ENCODE measurements around the gene CIPC. TPM values are rescaled to one million over a fixed set of nuclear protein-coding genes. Genes with fewer than 3 reads are reported as not detected.

CIPC gene
- total and polyA plus RNA-seq, 5 donors: 28.1 to 73.1 (median 64.4) TPM

DNA sequence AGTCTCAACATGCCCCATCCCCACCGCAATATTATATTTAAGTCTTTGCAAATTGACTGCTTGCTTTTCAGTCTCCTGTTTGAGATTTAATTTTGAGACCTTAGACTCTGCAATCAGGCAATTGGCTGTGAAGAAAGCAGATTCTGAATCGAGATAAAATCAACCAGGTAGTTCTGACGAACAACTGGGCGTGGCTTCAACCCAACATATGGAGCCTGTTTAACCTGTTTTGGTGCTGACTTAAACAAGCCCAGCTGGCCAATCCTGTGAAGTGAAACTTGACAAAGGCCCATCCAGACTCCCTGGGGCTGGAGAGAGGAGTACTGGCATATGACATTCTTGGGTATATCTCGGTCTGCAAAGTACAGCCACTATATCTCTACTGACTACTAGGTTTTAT lies 9.8 kb upstream of the CIPC start:
- DNase-seq (no peak), ATAC-seq (no peak)
- H3K4me3 ChIP-seq (ENCODE audit: low read length): no peak overlapping the region
- H3K9me3 ChIP-seq (ENCODE audit: control insufficient read depth, low read length): peaks cover 2% of the 10 kb centered on the region
- intact Hi-C loops (cut with DNase I): no loop called here
- 69% methylated on average over 5 of the region's 5 CpGs for WGBS
- H3K27ac ChIP-seq (ENCODE audit: low read length): no peak overlapping the region
- H3K27me3 ChIP-seq (ENCODE audit: control insufficient read depth, insufficient read depth): no peaks in the 10 kb centered on the region
- H3K4me1 ChIP-seq (ENCODE audit: control insufficient read depth, insufficient read depth, low read length): no peaks in the 10 kb centered on the region

DNA sequence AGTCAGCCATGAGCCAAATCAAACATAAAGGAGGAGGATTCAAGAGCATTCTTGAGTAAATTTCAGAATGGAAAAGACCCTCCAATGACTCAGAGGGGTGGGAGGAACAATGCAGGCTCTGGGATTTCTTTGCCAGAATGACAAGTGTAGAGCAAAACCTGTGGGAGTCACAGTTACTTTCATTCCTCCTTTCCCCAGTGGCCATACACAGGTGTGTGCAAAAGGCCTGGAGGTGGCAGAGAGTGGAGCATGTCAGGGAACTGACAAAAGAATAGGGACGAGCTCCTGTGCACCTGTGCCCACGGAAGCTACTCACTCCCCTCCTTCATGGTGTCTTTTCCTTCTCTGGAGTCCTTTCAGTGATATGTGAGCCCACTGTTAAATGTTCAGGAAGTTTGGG lies 9.4 kb upstream of the CIPC start:
- peaks cover 2% of the 10 kb centered on the region for H3K9me3 ChIP-seq (ENCODE audit: control insufficient read depth, low read length)
- ATAC-seq (no peak), DNase-seq (no peak)
- intact Hi-C loops (cut with DNase I): no loop called here
- no peak overlapping the region for H3K4me3 ChIP-seq (ENCODE audit: low read length)
- 87% methylated on average over 2 of the region's 2 CpGs for WGBS
- H3K27me3 ChIP-seq (ENCODE audit: control insufficient read depth, insufficient read depth): no peaks in the 10 kb centered on the region
- H3K4me1 ChIP-seq (ENCODE audit: control insufficient read depth, insufficient read depth, low read length): no peaks in the 10 kb centered on the region
- no peak overlapping the region for H3K27ac ChIP-seq (ENCODE audit: low read length)

DNA sequence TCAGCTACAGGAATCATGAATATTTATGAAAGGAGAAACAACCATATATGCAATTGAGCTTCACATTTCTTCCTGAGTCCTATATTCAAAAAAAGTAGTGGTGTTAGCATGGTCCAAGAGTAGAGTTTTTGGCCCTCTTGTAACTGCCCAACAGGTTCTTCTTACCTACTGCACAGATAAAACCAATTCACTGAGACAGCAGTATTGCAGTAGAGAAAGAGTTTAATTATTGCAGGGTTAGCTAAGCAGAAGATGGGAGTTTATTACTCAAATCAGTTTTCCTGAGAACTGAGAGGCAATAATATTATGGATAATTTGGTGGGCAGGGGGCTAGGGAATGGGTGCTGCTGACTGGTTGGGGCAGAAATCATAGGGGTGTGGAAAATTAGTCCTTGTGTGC lies 6.5 kb upstream of the CIPC start:
- H3K27ac ChIP-seq (ENCODE audit: low read length): no peak overlapping the region
- no peak overlapping the region for H3K4me3 ChIP-seq (ENCODE audit: low read length)
- peaks cover 2% of the 10 kb centered on the region for H3K9me3 ChIP-seq (ENCODE audit: control insufficient read depth, low read length)
- H3K27me3 ChIP-seq (ENCODE audit: control insufficient read depth, insufficient read depth): no peaks in the 10 kb centered on the region
- DNase-seq (no peak), ATAC-seq (no peak)
- peaks cover under 1% of the 10 kb centered on the region for H3K4me1 ChIP-seq (ENCODE audit: control insufficient read depth, insufficient read depth, low read length)
- intact Hi-C loops (cut with DNase I): no loop called here

DNA sequence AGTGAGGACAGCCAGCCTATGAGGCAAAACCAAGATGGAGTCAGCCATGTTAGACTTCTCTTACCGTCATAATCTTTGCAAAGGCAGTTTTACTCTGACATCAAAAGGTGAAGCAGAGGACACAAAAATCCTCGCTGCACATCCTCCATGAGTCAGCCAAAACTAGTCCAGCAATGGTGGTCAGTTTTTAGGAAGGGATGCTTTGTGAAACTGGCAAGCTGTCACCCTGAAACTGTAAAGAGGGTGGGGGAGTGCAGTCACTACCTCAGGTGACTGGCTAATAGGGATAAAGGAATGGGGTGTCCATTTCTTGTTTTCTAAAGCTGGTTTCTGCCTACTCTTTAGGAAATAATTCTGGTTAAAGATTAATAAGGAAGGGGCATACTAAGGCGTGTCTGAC lies 5.4 kb upstream of the CIPC start:
- ATAC-seq (no peak), DNase-seq (no peak)
- no peak overlapping the region for H3K4me3 ChIP-seq (ENCODE audit: low read length)
- H3K9me3 ChIP-seq (ENCODE audit: control insufficient read depth, low read length): peaks cover 2% of the 10 kb centered on the region
- H3K27ac ChIP-seq (ENCODE audit: low read length): no peak overlapping the region
- 87% methylated on average over 3 of the region's 3 CpGs for WGBS
- intact Hi-C loops (cut with DNase I): no loop called here
- H3K27me3 ChIP-seq (ENCODE audit: control insufficient read depth, insufficient read depth): no peaks in the 10 kb centered on the region
- H3K4me1 ChIP-seq (ENCODE audit: control insufficient read depth, insufficient read depth, low read length): peaks cover 3% of the 10 kb centered on the region

DNA sequence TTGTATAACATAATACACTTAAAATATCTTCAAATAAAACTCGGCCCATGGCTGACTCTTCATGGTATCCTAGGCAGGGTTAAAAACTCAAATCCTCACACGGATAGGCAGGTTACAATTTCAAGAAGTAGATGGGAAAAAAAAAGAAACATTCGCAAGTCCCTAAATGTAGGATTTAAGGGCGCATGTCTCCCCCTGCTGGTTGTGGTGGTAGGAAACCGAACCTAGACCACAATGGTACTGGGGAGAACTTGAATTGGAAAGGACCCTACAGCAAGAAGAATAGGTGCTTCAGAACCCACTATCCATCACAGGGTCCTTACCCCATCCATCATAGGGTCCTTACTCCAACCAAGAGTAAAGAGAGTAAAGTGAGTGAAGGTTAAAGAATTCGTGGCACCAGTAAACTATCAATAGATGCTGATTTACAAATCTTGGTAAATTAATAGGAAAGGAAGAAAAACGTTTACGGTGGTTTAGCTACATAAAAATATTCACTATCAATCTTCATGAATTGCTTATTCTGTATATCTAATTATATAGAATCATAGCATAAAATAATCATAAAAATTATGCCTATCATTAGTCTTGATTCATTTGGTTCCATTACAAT lies 3.3 kb upstream of the CIPC start:
- H3K27ac ChIP-seq (ENCODE audit: low read length): no peak overlapping the region
- 24% methylated on average over 8 of the region's 8 CpGs for WGBS
- H3K27me3 ChIP-seq (ENCODE audit: control insufficient read depth, insufficient read depth): no peaks in the 10 kb centered on the region
- peaks cover 2% of the 10 kb centered on the region for H3K9me3 ChIP-seq (ENCODE audit: control insufficient read depth, low read length)
- intact Hi-C loops (cut with DNase I): no loop called here
- no peak overlapping the region for H3K4me3 ChIP-seq (ENCODE audit: low read length)
- ATAC-seq: no peak
- peaks cover 5% of the 10 kb centered on the region for H3K4me1 ChIP-seq (ENCODE audit: control insufficient read depth, insufficient read depth, low read length)
- peak; percentile 81 to 91 (median 85) for DNase-seq

GRCh38 chr14:77097006-77097699 lies 905 bp upstream of the CIPC start:
- Histone ChIP-seq H3K27ac (ENCODE audit: low read length) (peak overlapping the region; percentile 95), H3K4me1 (ENCODE audit: control insufficient read depth, insufficient read depth, low read length) (peaks cover 5% of the 10 kb centered on the region), H3K27me3 (ENCODE audit: control insufficient read depth, insufficient read depth) (no peaks in the 10 kb centered on the region), H3K9me3 (ENCODE audit: control insufficient read depth, low read length) (no peaks in the 10 kb centered on the region), H3K4me3 (ENCODE audit: low read length) (peak overlapping the region; percentile 45)
- WGBS: 3% methylated on average over 20 of the region's 20 CpGs
- ATAC-seq (peak in 1 of 2 donors; percentile 0), DNase-seq (no peak)
- intact Hi-C loops (cut with DNase I): no loop called here

DNA sequence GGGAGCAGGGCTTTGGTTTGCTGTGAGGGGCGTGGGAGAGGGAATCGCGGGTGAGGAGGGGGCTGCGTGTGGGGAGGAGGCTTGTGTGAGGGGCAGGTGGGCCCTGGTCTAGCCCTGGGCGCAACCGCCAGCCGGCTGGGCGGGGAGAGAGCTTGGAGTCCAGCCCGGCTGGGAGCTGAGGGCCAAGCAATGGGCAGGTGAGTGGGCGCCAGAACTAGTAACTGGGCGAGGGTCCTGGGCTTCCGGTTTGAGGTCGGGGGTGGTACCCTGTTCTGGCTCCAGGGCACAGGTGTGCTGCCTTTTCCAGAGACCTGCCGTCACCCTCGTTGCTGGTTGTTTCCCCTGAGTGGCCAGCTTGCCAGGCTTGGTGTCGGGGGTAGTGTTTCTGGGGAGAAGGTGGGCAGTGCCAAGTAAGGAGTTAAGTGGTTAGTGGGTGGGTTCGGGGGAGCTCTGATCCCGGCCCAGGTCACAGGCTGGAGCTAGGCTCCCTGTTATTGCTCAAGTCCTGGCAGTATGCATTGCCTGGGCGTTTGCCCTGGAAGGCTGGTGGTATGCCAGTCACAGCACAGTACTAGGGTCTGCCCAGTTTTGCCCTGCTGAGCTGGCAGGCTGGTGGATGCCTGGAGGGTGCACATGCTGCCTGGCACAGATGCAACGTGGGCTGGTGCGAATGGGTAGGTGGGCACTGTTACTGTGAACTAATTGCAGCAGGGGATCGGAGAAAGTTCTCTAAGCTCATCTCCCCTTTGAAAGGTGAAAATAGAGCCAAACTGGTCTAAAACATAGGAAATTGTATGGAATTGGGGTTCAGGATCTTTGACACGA lies 683 bp downstream of the CIPC start:
- ATAC-seq (peak; percentile 53), DNase-seq (peak; percentile 66 to 89 (median 85))
- Histone ChIP-seq H3K4me3 (ENCODE audit: low read length) (peak overlapping the region; percentile 59), H3K4me1 (ENCODE audit: control insufficient read depth, insufficient read depth, low read length) (peaks cover 9% of the 10 kb centered on the region), H3K27ac (ENCODE audit: low read length) (peak overlapping the region; percentile 96), H3K27me3 (ENCODE audit: control insufficient read depth, insufficient read depth) (no peaks in the 10 kb centered on the region), H3K9me3 (ENCODE audit: control insufficient read depth, low read length) (no peaks in the 10 kb centered on the region)
- intact Hi-C loops (cut with DNase I): no loop called here
- 7% methylated on average over 23 of the region's 23 CpGs for WGBS

- H3K4me1 ChIP-seq (ENCODE audit: control insufficient read depth, insufficient read depth, low read length): peaks cover 17% of the 10 kb centered on the region
- peak overlapping the region; percentile 59 for H3K4me3 ChIP-seq (ENCODE audit: low read length)
- no peaks in the 10 kb centered on the region for H3K27me3 ChIP-seq (ENCODE audit: control insufficient read depth, insufficient read depth)
- H3K9me3 ChIP-seq (ENCODE audit: control insufficient read depth, low read length): no peaks in the 10 kb centered on the region
- DNase-seq (no peak), ATAC-seq (no peak)
- peak overlapping the region; percentile 65 for H3K27ac ChIP-seq (ENCODE audit: low read length)
- intact Hi-C loops (cut with DNase I): no loop called here
- 26% methylated on average over 7 of the region's 7 CpGs for WGBS
Measured at GRCh38 chr14:77099425-77100167, 1.5 kb downstream of the CIPC start.

GRCh38 chr14:77100961-77101360 lies 2.9 kb downstream of the CIPC start:
- 57% methylated on average over 3 of the region's 3 CpGs for WGBS
- Histone ChIP-seq H3K9me3 (ENCODE audit: control insufficient read depth, low read length) (no peaks in the 10 kb centered on the region), H3K27ac (ENCODE audit: low read length) (peak overlapping the region; percentile 57), H3K27me3 (ENCODE audit: control insufficient read depth, insufficient read depth) (no peaks in the 10 kb centered on the region), H3K4me1 (ENCODE audit: control insufficient read depth, insufficient read depth, low read length) (peaks cover 21% of the 10 kb centered on the region), H3K4me3 (ENCODE audit: low read length) (no peak overlapping the region)
- intact Hi-C loops (cut with DNase I): no loop called here
- ATAC-seq (no peak), DNase-seq (no peak)

DNA sequence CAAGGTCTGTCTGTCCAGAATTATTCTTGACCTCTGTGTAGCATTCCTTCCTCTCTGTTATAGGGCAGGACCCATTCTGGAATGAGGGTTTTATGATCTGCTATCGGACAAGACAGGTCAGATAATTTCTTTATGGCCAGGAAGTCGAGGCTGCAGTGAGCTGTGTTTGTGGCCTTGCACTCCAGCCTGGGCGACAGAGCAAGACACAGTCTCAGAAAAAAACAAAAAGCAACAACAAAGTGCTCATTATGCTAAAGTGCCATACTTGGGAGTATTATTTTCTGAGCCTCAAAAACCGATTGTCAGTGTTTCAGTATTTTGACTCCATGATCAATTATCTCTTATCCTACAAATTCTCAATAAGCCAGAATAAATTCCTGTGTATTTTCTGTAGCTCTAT lies 4.1 kb downstream of the CIPC start:
- 65% methylated on average over 4 of the region's 4 CpGs for WGBS
- DNase-seq (no peak), ATAC-seq (no peak)
- H3K27ac ChIP-seq (ENCODE audit: low read length): no peak overlapping the region
- no peaks in the 10 kb centered on the region for H3K9me3 ChIP-seq (ENCODE audit: control insufficient read depth, low read length)
- H3K4me3 ChIP-seq (ENCODE audit: low read length): no peak overlapping the region
- no peaks in the 10 kb centered on the region for H3K27me3 ChIP-seq (ENCODE audit: control insufficient read depth, insufficient read depth)
- intact Hi-C loops (cut with DNase I): no loop called here
- H3K4me1 ChIP-seq (ENCODE audit: control insufficient read depth, insufficient read depth, low read length): peaks cover 17% of the 10 kb centered on the region

DNA sequence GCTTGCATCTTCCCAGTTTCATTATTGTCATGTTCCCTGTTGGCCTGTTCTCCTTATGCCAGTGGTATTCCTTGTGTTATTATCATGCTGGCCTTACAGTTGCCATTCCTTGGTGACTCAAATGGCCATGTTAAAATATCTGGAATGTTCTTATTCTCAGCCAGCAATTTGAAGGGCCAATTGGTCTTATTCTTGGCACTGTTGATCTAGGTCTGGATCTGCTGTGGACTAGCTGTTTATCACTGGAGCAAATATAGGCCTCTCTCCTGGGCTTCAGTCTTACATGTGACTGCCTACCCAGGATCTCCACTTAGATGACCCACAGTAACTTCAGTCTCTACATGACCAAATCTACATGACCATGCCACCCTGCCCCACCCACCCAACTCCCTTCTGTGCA lies 5.4 kb downstream of the CIPC start:
- H3K9me3 ChIP-seq (ENCODE audit: control insufficient read depth, low read length): no peaks in the 10 kb centered on the region
- ATAC-seq: no peak

More for the DNA sequence above, 5.4 kb downstream of the CIPC start:
- intact Hi-C loops (cut with DNase I): no loop called here
- no peak for DNase-seq
- Histone ChIP-seq H3K27ac (ENCODE audit: low read length) (peak overlapping the region; percentile 29), H3K4me3 (ENCODE audit: low read length) (no peak overlapping the region), H3K27me3 (ENCODE audit: control insufficient read depth, insufficient read depth) (no peaks in the 10 kb centered on the region), H3K4me1 (ENCODE audit: control insufficient read depth, insufficient read depth, low read length) (peaks cover 17% of the 10 kb centered on the region)

Data from right cardiac atrium (tissue), 5 donors.